Prostate gland (tissue), 2 donors: Measurements from ENCODE around the gene WNT3.
A peak's percentile ranks its signal among the peaks of the same experiment; 100 is the strongest.

Experiments used
- POLR2A ChIP-seq: fragments of 450-650 bp; IDR thresholded peaks from one replicate; pipeline ENCODE4 v1.6.1; 2016; ENCODE audit warnings: antibody characterized with exemption, mild to moderate bottlenecking
- TF ChIP-seq, protein P1 (sequence below), 4 experiments: fragments of 200-600 bp in 2 of 4; fragments of 450-650 bp in 2 of 4; sonication (generic) in 2 of 4; IDR thresholded peaks; 1 replicate in 3 of 4; 2 replicates in 1 of 4; pipeline ENCODE4 v1.5.1; 2016 to 2019; ENCODE audit warnings: antibody characterized with exemption in 4 of 4, mild to moderate bottlenecking in 2 of 4, moderate library complexity in 2 of 4

DNA sequence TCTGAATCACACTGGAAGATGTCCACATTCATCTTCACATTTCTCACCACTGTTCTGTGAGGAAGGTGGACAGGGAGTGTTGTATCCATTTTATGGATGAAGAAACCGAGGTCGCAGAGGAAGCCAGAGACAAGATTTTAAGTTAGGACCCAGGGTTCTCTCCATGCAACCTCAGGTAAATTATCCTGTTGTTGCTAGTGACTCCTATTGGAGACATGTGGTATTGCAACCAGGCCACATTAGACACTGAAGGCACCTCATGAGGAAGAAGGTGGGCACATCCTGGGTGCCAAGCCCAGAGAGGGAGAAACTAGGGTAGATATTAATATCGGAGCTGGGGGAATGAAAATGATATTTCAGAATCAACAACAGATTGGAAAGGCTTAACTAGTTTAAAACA, 24.3 kb upstream of the WNT3 start:
- TF ChIP-seq, protein P1, sequence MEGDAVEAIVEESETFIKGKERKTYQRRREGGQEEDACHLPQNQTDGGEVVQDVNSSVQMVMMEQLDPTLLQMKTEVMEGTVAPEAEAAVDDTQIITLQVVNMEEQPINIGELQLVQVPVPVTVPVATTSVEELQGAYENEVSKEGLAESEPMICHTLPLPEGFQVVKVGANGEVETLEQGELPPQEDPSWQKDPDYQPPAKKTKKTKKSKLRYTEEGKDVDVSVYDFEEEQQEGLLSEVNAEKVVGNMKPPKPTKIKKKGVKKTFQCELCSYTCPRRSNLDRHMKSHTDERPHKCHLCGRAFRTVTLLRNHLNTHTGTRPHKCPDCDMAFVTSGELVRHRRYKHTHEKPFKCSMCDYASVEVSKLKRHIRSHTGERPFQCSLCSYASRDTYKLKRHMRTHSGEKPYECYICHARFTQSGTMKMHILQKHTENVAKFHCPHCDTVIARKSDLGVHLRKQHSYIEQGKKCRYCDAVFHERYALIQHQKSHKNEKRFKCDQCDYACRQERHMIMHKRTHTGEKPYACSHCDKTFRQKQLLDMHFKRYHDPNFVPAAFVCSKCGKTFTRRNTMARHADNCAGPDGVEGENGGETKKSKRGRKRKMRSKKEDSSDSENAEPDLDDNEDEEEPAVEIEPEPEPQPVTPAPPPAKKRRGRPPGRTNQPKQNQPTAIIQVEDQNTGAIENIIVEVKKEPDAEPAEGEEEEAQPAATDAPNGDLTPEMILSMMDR (IDR thresholded peaks at IDR 0.05), result peak in 1 of 4 experiments; percentile 35
- TF ChIP-seq POLR2A, result no peak
